Mesendoderm (in vitro differentiated cells): Measurements from ENCODE around the gene GOLIM4.

ENCODE experiments used
- DNase-seq: peaks from one replicate; pipeline ENCODE4 v3.0.0; 2013
- H2AK5ac ChIP-seq: 2 replicates; pipeline ENCODE4 v1.6.1; 2013; ENCODE audit warnings: low read length, inconsistent platforms
- H2BK120ac ChIP-seq: 2 replicates; pipeline ENCODE4 v1.6.1; 2013; ENCODE audit warnings: low read depth, mild to moderate bottlenecking, low read length, moderate library complexity, mixed read lengths
- H2BK15ac ChIP-seq: replicated peaks from 2 replicates; pipeline ENCODE4 v1.6.1; 2013; ENCODE audit warnings: low read depth, mild to moderate bottlenecking, moderate library complexity
- H2BK5ac ChIP-seq: 2 replicates; pipeline ENCODE4 v1.6.1; 2013; ENCODE audit warnings: low read length, inconsistent platforms
- H3K18ac ChIP-seq: 2 replicates; pipeline ENCODE4 v1.6.1; 2013; ENCODE audit warnings: mild to moderate bottlenecking, low read length, mixed read lengths
- H3K23ac ChIP-seq: one replicate; pipeline ENCODE4 v1.6.1; 2013; ENCODE audit warnings: low read length
- H3K27ac ChIP-seq: 2 replicates; pipeline ENCODE4 v1.5.1; 2013; ENCODE audit warnings: low read depth, mild to moderate bottlenecking, inconsistent platforms, low read length, moderate library complexity
- H3K27me3 ChIP-seq: 2 replicates; pipeline ENCODE4 v1.6.1; 2013; ENCODE audit warnings: low read length, control low read depth, mild to moderate bottlenecking, inconsistent platforms; ENCODE audit not compliant: insufficient read depth, poor library complexity
- H3K36me3 ChIP-seq: 2 replicates; pipeline ENCODE4 v1.6.1; 2013; ENCODE audit warnings: low read length, inconsistent platforms; ENCODE audit not compliant: control insufficient read depth, insufficient read depth
- H3K4ac ChIP-seq: one replicate; pipeline ENCODE4 v1.6.1; 2013; ENCODE audit warnings: low read depth, mild to moderate bottlenecking, low read length, moderate library complexity
- H3K4me1 ChIP-seq: 2 replicates; pipeline ENCODE4 v1.6.1; 2013; ENCODE audit warnings: low read depth, low read length, inconsistent platforms; ENCODE audit not compliant: control insufficient read depth
- H3K4me2 ChIP-seq: 2 replicates; pipeline ENCODE4 v1.6.1; 2013; ENCODE audit warnings: low read length
- H3K4me3 ChIP-seq: 2 replicates; pipeline ENCODE4 v1.5.1; 2013; ENCODE audit warnings: mild to moderate bottlenecking, low read length
- H3K56ac ChIP-seq: one replicate; pipeline ENCODE4 v1.6.1; 2013; ENCODE audit warnings: low read length
- H3K79me1 ChIP-seq: 2 replicates; pipeline ENCODE4 v1.6.1; 2013; ENCODE audit warnings: low read length, inconsistent platforms
- H3K79me2 ChIP-seq: 2 replicates; pipeline ENCODE4 v1.6.1; 2013; ENCODE audit warnings: mild to moderate bottlenecking, low read length; ENCODE audit not compliant: control insufficient read depth, insufficient read depth
- H3K9ac ChIP-seq: 2 replicates; pipeline ENCODE4 v1.6.1; 2013; ENCODE audit warnings: low read length, inconsistent platforms
- H4K5ac ChIP-seq: one replicate; pipeline ENCODE4 v1.6.1; 2013; ENCODE audit warnings: low read length
- H4K8ac ChIP-seq: one replicate; pipeline ENCODE4 v1.6.1; 2013; ENCODE audit warnings: low read depth, mild to moderate bottlenecking, control low read depth, low read length, moderate library complexity
- WGBS: extraction: QIAGEN DNeasy Blood & Tissue Kit; methylation state at CpG from one replicate; pipeline ENCODE4 v1.1.7; 2013; ENCODE audit warnings: low lambda C conversion rate, missing lambda C conversion rate; ENCODE audit not compliant: insufficient coverage; ENCODE audit errors: extremely low coverage; 5-methylcytosine and 5-hydroxymethylcytosine counted together

GOLIM4 gene

DNA sequence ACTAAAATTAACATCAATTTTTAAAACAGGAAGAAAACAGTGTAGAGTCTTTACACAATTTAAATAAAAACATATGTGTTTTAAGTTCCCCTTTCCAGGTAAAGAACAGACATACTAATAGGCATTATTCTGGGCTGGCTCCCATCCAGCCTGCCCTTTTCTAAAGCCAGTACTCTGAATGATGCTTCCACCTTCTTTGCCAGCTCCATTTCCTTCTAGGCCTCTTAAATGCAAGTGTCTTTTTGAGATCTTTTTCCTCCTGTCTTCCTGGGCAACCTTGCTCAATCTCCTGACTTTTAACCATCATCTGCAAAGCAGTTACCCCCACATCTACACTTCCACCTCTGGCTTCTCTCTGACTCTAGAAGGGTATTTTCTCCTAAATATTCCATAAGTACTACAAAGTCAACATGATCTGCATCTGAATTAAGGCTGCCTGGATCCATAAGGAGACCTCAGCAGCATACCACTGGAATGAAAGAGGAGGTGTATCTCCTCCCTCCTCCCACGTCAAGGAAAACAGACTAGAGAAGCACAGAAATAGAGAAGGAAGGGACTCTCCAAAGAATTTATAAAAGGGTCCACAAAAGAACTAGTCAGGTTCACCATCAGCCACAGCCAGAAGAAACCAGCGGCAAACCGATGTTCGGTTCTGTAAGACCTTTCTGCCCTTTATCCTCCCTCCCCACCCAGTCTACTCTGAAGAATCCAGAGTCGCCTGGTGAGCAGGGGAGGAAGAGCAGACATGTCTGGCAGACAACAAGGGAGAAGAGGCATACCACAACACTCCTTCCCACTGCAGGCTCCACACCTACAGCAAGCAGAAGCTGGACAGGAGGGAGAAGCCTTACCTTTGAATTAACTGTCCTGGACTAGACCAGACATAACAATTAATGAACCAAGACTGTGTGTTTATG is 47.1 kb downstream of the GOLIM4 start:
- H3K27ac ChIP-seq = no peak overlapping the region
- no peak overlapping the region for H2BK15ac ChIP-seq
- no peaks in the 10 kb centered on the region for H3K27me3 ChIP-seq
- H3K4me2 ChIP-seq = no peak overlapping the region
- no peak overlapping the region for H2BK120ac ChIP-seq
- peaks cover 8% of the 10 kb centered on the region for H3K79me1 ChIP-seq
- no CpG with 5 or more reads among the region's 5 CpGs for WGBS
- H4K8ac ChIP-seq = no peak overlapping the region
- H3K4me1 ChIP-seq = peaks cover 4% of the 10 kb centered on the region
- H3K56ac ChIP-seq = no peak overlapping the region
- H3K79me2 ChIP-seq = peaks cover 5% of the 10 kb centered on the region
- H3K23ac ChIP-seq = peak overlapping the region; percentile 16
- no peak overlapping the region for H3K9ac ChIP-seq
- no peak overlapping the region for H3K18ac ChIP-seq
- no peak overlapping the region for H4K5ac ChIP-seq
- no peak overlapping the region for H3K4me3 ChIP-seq
- DNase-seq = peak; percentile 31
- H3K36me3 ChIP-seq = no peaks in the 10 kb centered on the region
- H2AK5ac ChIP-seq = no peak overlapping the region
- no peak overlapping the region for H2BK5ac ChIP-seq
- no peak overlapping the region for H3K4ac ChIP-seq

DNA sequence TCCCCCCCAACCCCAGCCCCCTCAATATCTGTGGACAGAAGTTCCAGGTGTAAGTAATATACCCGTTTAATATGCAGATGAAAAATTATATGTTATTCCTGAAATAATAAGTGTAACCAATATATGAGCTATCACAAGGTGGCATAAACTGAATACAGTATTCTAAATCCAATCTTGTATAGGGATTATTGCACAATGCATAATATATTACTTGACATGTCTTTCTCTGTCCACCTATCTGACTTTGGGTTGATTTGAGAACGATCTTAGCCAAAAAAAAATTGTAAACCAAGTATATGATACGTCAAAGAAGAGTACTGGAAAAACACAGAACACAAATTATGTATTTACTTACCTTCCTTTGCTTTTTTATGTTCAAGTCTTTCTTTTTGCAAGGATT is 47.8 kb downstream of the GOLIM4 start:
- peaks cover 4% of the 10 kb centered on the region for H3K4me1 ChIP-seq
- H2BK5ac ChIP-seq = no peak overlapping the region
- H3K79me1 ChIP-seq = peaks cover 6% of the 10 kb centered on the region
- no CpG with 5 or more reads among the region's 3 CpGs for WGBS
- H3K4ac ChIP-seq = no peak overlapping the region
- no peak overlapping the region for H3K4me2 ChIP-seq
- H3K27ac ChIP-seq = no peak overlapping the region
- no peak overlapping the region for H2BK120ac ChIP-seq
- H3K56ac ChIP-seq = no peak overlapping the region
- no peak overlapping the region for H4K5ac ChIP-seq
- H3K79me2 ChIP-seq = peaks cover 3% of the 10 kb centered on the region
- H3K23ac ChIP-seq = no peak overlapping the region
- no peak overlapping the region for H3K4me3 ChIP-seq
- DNase-seq = no peak
- H3K9ac ChIP-seq = no peak overlapping the region
- H4K8ac ChIP-seq = no peak overlapping the region
- no peaks in the 10 kb centered on the region for H3K36me3 ChIP-seq
- no peak overlapping the region for H3K18ac ChIP-seq
- H2AK5ac ChIP-seq = no peak overlapping the region
- H3K27me3 ChIP-seq = no peaks in the 10 kb centered on the region
- no peak overlapping the region for H2BK15ac ChIP-seq

DNA sequence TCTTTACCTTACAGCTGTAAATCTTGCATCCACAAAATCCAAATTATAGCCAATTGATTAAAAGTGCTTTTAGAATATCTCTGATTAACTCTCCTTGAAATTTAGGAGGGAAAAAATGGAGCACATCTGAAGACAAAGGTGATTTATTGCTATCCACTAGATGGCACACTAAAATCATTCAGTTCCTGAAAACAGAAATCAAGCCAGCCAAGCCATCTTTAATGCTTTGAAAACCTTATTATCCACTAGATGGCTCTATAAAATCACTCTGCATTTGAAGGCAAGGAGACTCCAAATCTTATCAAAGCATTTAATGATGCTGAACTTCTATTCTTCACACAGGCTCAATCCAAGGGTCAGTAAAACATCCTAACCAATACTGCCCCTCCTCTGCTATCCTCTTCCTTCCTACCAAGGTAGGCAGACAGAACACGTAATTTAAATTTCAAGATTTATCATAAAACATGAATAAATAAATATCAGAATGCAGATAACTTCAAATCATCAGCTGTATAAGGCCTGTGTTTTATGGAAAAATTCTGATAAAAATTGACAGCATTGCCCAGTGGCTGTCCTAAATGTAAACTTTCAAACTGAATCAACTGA is 48.4 kb downstream of the GOLIM4 start:
- H2BK5ac ChIP-seq = no peak overlapping the region
- peaks cover 4% of the 10 kb centered on the region for H3K4me1 ChIP-seq
- no peak overlapping the region for H3K9ac ChIP-seq
- H2BK120ac ChIP-seq = no peak overlapping the region
- no peak overlapping the region for H3K23ac ChIP-seq
- no peak overlapping the region for H3K56ac ChIP-seq
- H3K27me3 ChIP-seq = no peaks in the 10 kb centered on the region
- H2AK5ac ChIP-seq = no peak overlapping the region
- peaks cover 6% of the 10 kb centered on the region for H3K79me1 ChIP-seq
- H3K4ac ChIP-seq = no peak overlapping the region
- no peak overlapping the region for H3K4me3 ChIP-seq
- H3K27ac ChIP-seq = no peak overlapping the region
- DNase-seq = peak; percentile 86
- H3K36me3 ChIP-seq = no peaks in the 10 kb centered on the region
- no peak overlapping the region for H2BK15ac ChIP-seq
- H4K8ac ChIP-seq = no peak overlapping the region
- no peak overlapping the region for H3K4me2 ChIP-seq
- H3K18ac ChIP-seq = no peak overlapping the region
- no peak overlapping the region for H4K5ac ChIP-seq
- H3K79me2 ChIP-seq = peaks cover 3% of the 10 kb centered on the region
- no CpG with 5 or more reads among the region's 1 CpG for WGBS

DNA sequence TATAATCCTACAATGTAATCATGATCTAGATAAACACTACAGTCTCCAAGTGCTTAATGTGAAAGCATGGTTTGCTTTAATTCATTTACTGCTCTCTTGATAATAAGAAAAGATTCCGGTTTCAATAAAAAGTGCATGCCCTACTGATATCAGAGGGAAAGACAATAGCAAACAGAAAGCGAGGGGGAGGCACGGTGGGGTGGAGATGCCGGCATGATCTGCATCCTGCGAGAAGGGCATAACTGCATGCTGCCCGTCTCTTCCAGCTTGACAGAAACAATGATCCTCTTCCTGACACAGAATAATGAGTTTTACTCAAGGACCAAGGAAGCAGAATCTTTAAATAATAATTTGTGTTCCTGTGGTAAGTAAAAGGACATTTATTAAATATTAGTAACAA is 51.7 kb downstream of the GOLIM4 start:
- Histone ChIP-seq H3K27ac (no peak overlapping the region), H2BK15ac (no peak overlapping the region), H2AK5ac (no peak overlapping the region), H4K5ac (no peak overlapping the region), H3K27me3 (no peaks in the 10 kb centered on the region), H3K79me2 (no peaks in the 10 kb centered on the region), H2BK5ac (no peak overlapping the region), H3K9ac (no peak overlapping the region), H3K4me3 (no peak overlapping the region), H4K8ac (no peak overlapping the region), H3K18ac (no peak overlapping the region), H3K4ac (no peak overlapping the region), H3K36me3 (no peaks in the 10 kb centered on the region), H3K4me2 (no peak overlapping the region), H3K56ac (no peak overlapping the region), H3K4me1 (peaks cover 3% of the 10 kb centered on the region), H2BK120ac (no peak overlapping the region), H3K79me1 (no peaks in the 10 kb centered on the region), H3K23ac (no peak overlapping the region)
- no CpG with 5 or more reads among the region's 6 CpGs for WGBS
- DNase-seq = no peak

DNA sequence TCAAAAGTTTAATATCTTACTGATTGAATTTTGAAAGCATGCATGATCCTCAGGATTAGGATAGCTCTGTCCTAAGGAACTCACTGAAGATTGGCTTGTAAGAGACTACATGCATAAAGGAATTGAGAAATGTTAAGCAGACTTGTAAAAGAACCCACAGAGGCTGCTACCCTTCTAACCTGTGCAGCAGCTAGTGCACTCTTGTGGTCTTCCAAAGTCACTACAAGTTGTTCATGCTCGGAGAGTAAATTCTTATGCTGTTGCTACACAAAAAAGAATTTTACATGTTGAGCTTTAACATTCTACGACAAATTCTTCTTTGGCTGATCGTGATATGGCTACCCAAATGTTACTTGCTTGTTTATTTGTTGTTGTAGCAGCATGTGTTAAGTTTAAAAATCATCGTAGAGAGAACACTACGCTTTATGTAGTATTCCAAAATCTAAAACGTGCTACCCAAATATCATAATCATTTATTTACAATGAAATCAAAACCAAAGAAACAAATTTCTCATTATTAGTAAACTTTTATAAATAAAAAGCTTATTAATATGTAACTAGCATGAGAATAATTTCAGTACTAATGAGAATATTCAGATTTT is 55.0 kb downstream of the GOLIM4 start:
- Histone ChIP-seq H4K8ac (no peak overlapping the region), H3K18ac (no peak overlapping the region), H2BK120ac (no peak overlapping the region), H2BK5ac (no peak overlapping the region), H3K27ac (no peak overlapping the region), H2BK15ac (no peak overlapping the region), H3K36me3 (no peaks in the 10 kb centered on the region), H3K79me1 (no peaks in the 10 kb centered on the region), H3K27me3 (no peaks in the 10 kb centered on the region), H3K79me2 (no peaks in the 10 kb centered on the region), H2AK5ac (no peak overlapping the region), H3K4ac (no peak overlapping the region), H3K56ac (no peak overlapping the region), H3K4me3 (no peak overlapping the region), H3K4me2 (no peak overlapping the region), H3K23ac (no peak overlapping the region), H3K4me1 (no peaks in the 10 kb centered on the region), H3K9ac (no peak overlapping the region), H4K5ac (no peak overlapping the region)
- peak; percentile 79 for DNase-seq
- WGBS = 100% methylated on average over 1 of the region's 6 CpGs
